ENCODE measurements around the gene ZNF496.

GRCh38 chr1:247291833-247292561, 39.7 kb downstream of the ZNF496 start:
- TF ChIP-seq EGR1 (IDR thresholded peaks at IDR 0.05) (no peak), RAD21 (IDR thresholded peaks at IDR 0.05; ENCODE audit: low read depth) (no peak), CEBPB (IDR thresholded peaks at IDR 0.05) (no peak), REST (IDR thresholded peaks at IDR 0.05; ENCODE audit: low read depth) (no peak), YY1 (IDR thresholded peaks at IDR 0.05; ENCODE audit: low read depth) (no peak)

Measured in Ishikawa (cell line).